ENCODE data around the gene PRKG1. TPM values are rescaled to one million over a fixed set of nuclear protein-coding genes. Genes with fewer than 3 reads are reported as not detected.
"Not testable (repeated sequence)": the region's sequence is repeated elsewhere in the genome, so short reads cannot be mapped to it uniquely, and the experiment has no call there.

PRKG1 gene
- total RNA-seq, 1 experiment from 2014 or later: 1.0 TPM

GRCh38 chr10:51168086-51168815 is 94.0 kb downstream of the PRKG1 start:
- DNase-seq (ENCODE audit: extremely low read depth, low read depth): no peak

DNA sequence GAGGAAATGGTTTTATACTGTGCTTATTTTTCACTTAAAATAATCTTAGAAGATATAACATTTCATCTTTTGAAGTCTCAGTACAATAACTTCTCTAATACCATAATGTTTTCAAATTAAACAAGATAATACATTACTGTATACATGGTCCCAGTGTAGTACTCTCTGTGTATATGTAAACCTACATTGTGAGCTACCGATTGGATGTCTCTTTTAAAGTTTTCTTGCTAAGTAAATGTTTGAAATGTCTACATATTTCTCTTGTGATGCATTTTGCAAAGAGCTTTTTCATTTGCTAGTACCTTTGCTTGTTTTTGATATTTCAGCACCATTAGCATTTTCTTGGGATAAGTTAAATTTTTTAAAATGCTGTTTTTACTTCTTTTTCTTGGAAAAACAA is 94.8 kb downstream of the PRKG1 start:
- no peak for DNase-seq (ENCODE audit: extremely low read depth, low read depth)

DNA sequence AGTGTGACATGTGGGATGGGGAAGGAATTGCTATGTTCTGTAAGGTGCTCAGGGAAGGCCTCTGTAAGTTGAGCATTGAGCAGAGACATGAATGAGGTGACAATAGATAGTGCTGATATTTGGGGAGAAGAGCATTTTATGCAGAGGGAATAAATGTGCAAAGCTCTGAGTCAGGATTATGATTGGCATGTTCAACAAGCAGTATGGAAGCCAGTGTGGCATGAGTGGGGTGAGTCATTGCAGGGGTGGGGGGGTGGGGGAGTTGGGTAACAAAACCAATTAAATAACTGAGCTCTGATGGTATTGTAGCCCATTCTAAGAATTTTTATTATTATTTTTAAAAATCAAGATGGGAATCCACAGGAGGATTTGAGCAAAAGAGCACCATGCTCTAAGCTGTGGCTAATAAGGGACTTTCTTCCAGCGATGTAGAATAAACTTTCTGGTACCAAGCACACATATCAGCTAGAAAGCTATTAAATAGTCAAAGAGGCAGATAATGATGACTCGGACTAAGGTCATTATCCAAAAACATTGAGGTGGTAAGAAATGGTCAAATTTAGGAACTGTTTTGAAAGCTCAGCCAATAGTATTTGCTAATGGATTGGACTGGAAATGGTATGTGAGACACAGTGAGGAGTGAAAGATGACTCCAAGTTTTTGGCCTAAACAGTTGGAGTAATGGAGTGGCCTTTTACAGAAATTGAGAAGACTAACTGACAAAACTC is 96.4 kb downstream of the PRKG1 start:
- no peak for DNase-seq (ENCODE audit: extremely low read depth, low read depth)

- no peak for DNase-seq (ENCODE audit: extremely low read depth, low read depth)
Observed at GRCh38 chr10:51171946-51172345, 97.7 kb downstream of the PRKG1 start.

DNA sequence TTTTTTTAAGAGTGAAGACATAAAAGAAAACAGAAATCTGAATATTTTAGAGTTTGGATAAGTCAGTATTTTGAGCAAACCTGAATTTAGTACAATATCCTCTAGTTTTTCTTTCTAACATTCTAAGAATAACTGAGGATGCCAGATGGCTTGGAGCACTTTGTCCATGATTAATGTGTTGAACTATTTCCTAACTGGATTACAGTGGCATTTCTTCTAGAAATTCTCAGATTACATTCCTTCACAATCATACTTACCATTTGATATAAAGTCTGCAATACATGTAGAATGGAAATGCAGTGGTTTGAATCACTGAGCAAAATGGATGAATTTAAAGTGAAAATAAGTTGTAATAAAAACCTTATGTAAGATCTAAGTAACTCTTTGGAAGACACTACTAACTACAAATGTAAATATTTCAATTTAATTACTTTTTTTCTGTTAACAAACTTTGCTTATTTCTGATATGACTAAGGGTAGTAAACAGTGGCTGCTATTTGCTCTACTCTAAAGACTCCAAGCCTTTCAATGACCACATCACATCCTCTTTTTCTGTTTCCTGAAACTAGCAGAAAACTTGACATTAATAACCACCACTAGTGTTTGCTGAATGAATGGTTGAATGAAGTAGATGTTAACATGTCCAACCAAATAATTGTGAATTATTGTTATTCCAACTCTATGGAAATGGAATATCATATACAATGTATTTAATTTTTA is 102.8 kb downstream of the PRKG1 start:
- no peak for DNase-seq (ENCODE audit: extremely low read depth, low read depth)

GRCh38 chr10:51178634-51179033 is 104.3 kb downstream of the PRKG1 start:
- no peak for DNase-seq (ENCODE audit: extremely low read depth, low read depth)

GRCh38 chr10:51180141-51180540 is 105.9 kb downstream of the PRKG1 start:
- no peak for DNase-seq (ENCODE audit: extremely low read depth, low read depth)

DNA sequence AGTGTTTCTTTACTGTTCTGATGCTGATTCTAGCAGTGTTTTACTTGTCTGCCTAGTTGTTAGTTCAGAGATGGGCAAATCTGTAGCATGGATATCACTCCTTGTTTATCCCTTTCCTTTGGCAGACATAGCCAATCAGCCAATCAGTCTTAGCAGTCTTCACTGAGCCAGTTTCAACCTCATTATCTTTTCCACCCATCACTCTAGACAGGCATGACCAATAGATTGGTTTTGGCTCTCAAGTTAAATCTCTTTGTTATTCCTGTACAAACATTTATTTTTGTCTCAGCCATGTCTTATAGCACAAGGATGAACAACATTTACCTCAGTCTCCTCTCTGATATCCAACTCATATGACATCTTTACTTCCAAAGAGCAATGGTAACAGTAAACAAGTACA is 109.5 kb downstream of the PRKG1 start:
- no peak for DNase-seq (ENCODE audit: extremely low read depth, low read depth)

DNA sequence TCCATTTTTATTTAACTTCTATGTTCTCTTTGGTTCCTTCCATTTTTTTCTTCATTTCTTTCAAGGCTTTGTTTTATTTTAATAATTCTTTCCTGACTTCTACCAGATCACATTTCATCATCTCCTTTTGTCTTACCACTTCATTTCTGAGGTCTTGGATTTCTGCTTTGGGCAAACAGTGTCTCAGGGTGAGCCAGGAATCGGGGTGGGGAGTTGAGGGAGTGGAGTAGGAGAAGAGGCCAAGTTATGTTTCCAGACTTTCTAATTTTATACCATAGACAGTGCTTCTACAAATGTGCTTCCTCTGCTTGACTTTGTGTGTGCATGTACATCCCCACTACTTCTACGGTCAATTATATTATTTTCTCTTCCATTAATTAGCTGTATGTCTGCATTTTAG is 112.1 kb downstream of the PRKG1 start:
- DNase-seq (ENCODE audit: extremely low read depth, low read depth): no peak

GRCh38 chr10:51188008-51188407 is 113.7 kb downstream of the PRKG1 start:
- DNase-seq (ENCODE audit: extremely low read depth, low read depth): no peak

DNA sequence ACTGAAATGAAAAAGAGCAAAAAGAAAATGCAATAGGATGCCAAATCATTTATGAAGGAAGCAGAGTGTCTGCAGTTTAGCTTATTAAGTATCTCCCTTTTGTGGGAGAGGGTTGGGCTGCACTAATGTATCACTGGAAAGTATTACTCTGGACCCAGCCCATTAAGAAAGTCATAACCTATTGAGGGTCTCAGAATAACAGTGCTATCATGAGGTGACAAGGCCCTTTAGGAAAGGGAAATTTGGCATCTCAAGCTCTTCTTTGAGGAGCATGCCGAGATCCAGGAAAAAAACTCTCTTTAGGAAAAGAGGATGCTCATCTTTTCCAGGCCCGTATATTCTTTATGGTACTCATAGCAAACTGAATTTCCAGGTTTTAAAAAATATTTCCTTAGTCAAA is 114.6 kb downstream of the PRKG1 start:
- no peak for DNase-seq (ENCODE audit: extremely low read depth, low read depth)

DNA sequence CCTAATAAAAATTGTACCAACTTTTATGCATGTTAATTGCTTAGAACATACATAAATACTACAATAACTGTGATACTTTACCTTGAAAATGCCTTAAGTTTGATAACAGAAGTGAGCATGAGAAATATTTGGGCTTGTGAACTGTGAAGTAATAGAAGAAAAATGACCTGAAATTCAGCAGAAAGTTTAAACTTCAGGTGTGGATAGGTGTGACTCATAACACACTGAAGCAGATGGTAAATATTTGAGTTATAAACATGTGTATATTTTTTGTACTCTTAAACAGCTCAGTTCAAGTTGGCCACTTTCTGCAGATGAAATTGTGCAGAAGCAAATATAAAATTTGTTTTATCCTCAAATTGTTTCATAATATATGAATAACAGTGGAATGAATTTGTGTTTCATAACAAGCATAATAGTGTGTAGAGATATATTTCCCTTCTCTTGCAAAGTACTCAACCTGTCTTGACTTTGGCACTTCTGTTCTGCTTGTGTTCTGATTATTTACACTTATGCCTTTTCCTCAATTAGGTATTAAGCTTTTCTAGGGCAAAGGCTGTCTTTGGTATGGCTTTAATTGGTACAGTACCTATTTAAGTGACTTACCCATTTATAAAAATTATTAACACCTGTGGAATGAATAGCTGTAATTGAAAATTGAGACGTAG is 122.4 kb downstream of the PRKG1 start:
- no peak for DNase-seq (ENCODE audit: extremely low read depth, low read depth)

GRCh38 chr10:51198170-51198569 is 123.9 kb downstream of the PRKG1 start:
- no peak for DNase-seq (ENCODE audit: extremely low read depth, low read depth)

DNA sequence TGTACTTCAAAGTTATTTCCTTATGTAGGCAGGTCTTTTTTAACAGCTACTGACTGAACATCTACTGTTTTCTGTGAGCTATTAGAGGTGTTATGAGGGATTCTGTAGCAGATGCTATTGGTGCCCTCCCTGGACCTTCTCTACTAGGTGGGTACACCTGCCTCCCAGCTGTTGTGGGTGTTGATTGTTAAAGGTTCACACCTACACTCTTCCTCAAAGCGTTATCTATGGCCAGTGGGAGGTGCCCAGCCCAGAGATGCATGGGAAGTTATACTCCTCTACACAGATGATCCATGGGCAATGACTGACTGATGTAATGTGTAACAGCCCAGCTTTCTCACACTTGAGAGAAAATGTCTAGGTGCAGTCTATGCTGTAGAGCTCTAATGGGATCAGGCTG is 127.7 kb downstream of the PRKG1 start:
- DNase-seq (ENCODE audit: extremely low read depth, low read depth): no peak

DNA sequence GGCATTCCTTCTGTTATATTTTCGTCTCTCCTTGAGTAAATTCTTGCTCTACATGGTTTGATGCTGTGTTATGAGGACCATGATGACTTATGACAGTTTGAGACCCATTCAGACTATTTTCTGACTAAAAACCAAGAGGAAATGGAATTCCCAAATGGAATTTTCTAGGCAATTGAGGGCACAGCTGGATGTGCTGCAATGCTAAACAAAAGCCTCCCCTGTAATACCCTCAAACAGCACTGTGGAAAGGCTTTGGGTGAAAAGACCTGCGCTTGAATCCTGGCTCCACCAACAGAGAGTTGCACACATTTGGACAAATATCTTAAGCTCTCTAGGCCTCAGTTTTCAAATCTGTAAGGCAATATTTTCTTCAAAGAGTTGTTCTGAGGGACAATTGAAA is 129.1 kb downstream of the PRKG1 start:
- no peak for DNase-seq (ENCODE audit: extremely low read depth, low read depth)

- DNase-seq (ENCODE audit: extremely low read depth, low read depth): no peak
Observed at GRCh38 chr10:51204066-51204465, 129.8 kb downstream of the PRKG1 start.

GRCh38 chr10:51204701-51205100 is 130.4 kb downstream of the PRKG1 start:
- no peak for DNase-seq (ENCODE audit: extremely low read depth, low read depth)

GRCh38 chr10:51206500-51206899 is 132.2 kb downstream of the PRKG1 start:
- no peak for DNase-seq (ENCODE audit: extremely low read depth, low read depth)

DNA sequence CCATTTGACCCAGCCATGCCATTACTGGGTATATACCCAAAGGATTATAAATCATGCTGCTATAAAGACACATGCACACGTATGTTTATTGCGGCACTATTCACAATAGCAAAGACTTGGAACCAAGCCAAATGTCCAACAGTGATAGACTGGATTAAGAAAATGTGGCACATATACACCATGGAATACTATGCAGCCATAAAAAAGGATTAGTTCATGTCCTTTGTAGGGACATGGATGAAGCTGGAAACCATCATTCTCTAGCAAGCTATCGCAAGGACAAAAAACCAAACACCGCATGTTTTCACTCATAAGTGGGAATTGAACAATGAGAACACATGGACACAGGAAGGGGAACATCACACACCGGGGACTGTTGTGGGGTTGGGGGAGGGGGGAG is 138.7 kb downstream of the PRKG1 start:
- DNase-seq (ENCODE audit: extremely low read depth, low read depth): not testable (repeated sequence)

DNA sequence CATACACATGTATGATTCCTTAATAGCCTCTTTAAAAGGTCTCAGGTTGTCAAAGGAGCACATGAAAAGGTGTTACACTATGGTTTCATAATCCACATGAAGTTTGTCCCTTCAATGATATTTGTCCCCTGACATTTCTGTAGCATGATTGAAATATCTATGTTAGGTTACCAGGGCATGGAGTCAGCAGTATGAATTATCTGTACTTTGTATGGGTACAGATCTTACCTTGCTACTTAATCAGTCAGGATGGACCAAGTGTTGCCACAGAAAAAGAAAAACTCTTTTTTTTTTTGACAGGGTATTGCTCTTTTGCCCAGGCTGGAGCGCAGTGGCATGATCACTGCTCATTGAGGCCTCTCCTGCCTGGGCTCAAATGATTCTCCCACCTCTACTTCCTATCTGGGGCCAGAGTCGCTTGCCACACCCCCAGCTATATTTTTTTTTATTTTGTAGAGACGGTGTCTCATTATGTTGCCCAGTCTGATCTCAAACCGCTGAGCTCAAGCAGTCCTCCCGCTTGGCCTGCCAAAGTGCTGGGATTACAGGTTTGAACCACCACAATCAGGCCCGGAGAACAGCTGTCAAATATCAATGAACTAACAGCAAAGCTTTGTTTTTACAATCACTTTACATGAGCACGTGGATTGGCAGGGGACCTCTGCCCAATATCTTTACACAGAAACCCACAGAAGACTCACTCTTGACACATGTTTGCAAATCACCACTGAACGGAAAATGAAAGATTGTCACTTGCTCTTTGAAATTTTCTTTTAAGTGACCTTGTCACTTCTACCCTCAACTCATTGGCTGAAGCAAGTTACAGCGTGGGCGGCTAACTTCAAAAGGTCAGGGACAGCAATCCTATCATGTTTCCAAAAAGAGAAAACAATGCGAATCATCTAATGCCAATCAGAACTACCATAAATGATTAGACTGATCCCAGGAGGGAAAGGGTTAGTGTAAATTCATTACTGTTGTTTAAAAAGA is 140.2 kb downstream of the PRKG1 start:
- no peak for DNase-seq (ENCODE audit: extremely low read depth, low read depth)

Data from NCI-H460 (cell line).